ENCODE results near the gene PDE6B. TPM values are rescaled to one million over a fixed set of nuclear protein-coding genes. Genes with fewer than 3 reads are reported as not detected.

The PDE6B gene
- total RNA-seq, 1 experiment from 2014 or later, result not detected

GRCh38 chr4:654871-655463, 29.6 kb downstream of the PDE6B start:
- H3K4me1 Mint-ChIP-seq (ENCODE audit: insufficient read depth, unreplicated experiment), result no peaks in the 10 kb centered on the region

GRCh38 chr4:655464-656151, 30.2 kb downstream of the PDE6B start:
- Mint-ChIP-seq H3K27ac (ENCODE audit: low read depth, unreplicated experiment) (no peak overlapping the region), H3K4me3 (ENCODE audit: unreplicated experiment) (no peak overlapping the region), H3K9me3 (ENCODE audit: unreplicated experiment) (peaks cover 3% of the 10 kb centered on the region), H3K36me3 (ENCODE audit: insufficient read depth, unreplicated experiment) (peaks cover 5% of the 10 kb centered on the region), H3K4me1 (ENCODE audit: insufficient read depth, unreplicated experiment) (no peaks in the 10 kb centered on the region), H3K27me3 (ENCODE audit: insufficient read depth, unreplicated experiment) (no peaks in the 10 kb centered on the region)
- no TSS peak for BruUV-seq (replicated peaks)
- CTCF ChIA-PET, result no interaction called here
- intact Hi-C loops (cut with micrococcal nuclease), result no loop called here
- no peak for DNase-seq (ENCODE audit: unreplicated experiment)
- POLR2A ChIA-PET, result no interaction called here
- TF ChIP-seq CTCF (IDR thresholded peaks at IDR 0.05; ENCODE audit: unreplicated experiment), result no peak

More at GRCh38 chr4:654871-655463, 29.6 kb downstream of the PDE6B start:
- no TSS peak for BruUV-seq (replicated peaks)
- ChIA-PET CTCF (no interaction called here), POLR2A (no interaction called here)
- Mint-ChIP-seq H3K9me3 (ENCODE audit: unreplicated experiment) (no peaks in the 10 kb centered on the region), H3K4me3 (ENCODE audit: unreplicated experiment) (no peak overlapping the region), H3K27me3 (ENCODE audit: insufficient read depth, unreplicated experiment) (no peaks in the 10 kb centered on the region), H3K36me3 (ENCODE audit: insufficient read depth, unreplicated experiment) (peaks cover 5% of the 10 kb centered on the region), H3K27ac (ENCODE audit: low read depth, unreplicated experiment) (no peak overlapping the region)
- DNase-seq (ENCODE audit: unreplicated experiment), result no peak
- no peak for TF ChIP-seq CTCF (IDR thresholded peaks at IDR 0.05; ENCODE audit: unreplicated experiment)
- intact Hi-C loops (cut with micrococcal nuclease), result no loop called here

- Mint-ChIP-seq H3K27ac (ENCODE audit: low read depth, unreplicated experiment) (no peak overlapping the region), H3K9me3 (ENCODE audit: unreplicated experiment) (peaks cover 10% of the 10 kb centered on the region)
These were observed 31.3 kb downstream of the PDE6B start for GRCh38 chr4:656436-657337.

More at GRCh38 chr4:656436-657337, 31.3 kb downstream of the PDE6B start:
- BruUV-seq (replicated peaks), result no TSS peak
- Mint-ChIP-seq H3K4me1 (ENCODE audit: insufficient read depth, unreplicated experiment) (no peaks in the 10 kb centered on the region), H3K36me3 (ENCODE audit: insufficient read depth, unreplicated experiment) (peaks cover 5% of the 10 kb centered on the region), H3K27me3 (ENCODE audit: insufficient read depth, unreplicated experiment) (no peaks in the 10 kb centered on the region), H3K4me3 (ENCODE audit: unreplicated experiment) (no peak overlapping the region)
- intact Hi-C loops (cut with micrococcal nuclease), result no loop called here
- DNase-seq (ENCODE audit: unreplicated experiment), result no peak
- POLR2A ChIA-PET, result no interaction called here
- CTCF ChIA-PET, result no interaction called here
- no peak for TF ChIP-seq CTCF (IDR thresholded peaks at IDR 0.05; ENCODE audit: unreplicated experiment)

Data from MCF 10A (cell line).